IPS-15b (cell line): ENCODE data around the gene ATP6V0D1.

ENCODE experiments used
- H3K27me3 ChIP-seq: one replicate; pipeline ENCODE4 v1.6.1; 2013; ENCODE audit warnings: low read length; ENCODE audit not compliant: control insufficient read depth, insufficient read depth
- H3K36me3 ChIP-seq: one replicate; pipeline ENCODE4 v1.6.1; 2013; ENCODE audit warnings: low read length; ENCODE audit not compliant: control insufficient read depth, insufficient read depth
- H3K4me1 ChIP-seq: one replicate; pipeline ENCODE4 v1.6.1; 2013; ENCODE audit warnings: mild to moderate bottlenecking, low read length; ENCODE audit not compliant: control insufficient read depth, insufficient read depth
- H3K4me3 ChIP-seq: one replicate; pipeline ENCODE4 v1.5.1; 2013; ENCODE audit warnings: low read depth, low read length
- H3K9ac ChIP-seq: one replicate; pipeline ENCODE4 v1.6.1; 2013; ENCODE audit warnings: low read depth, mild to moderate bottlenecking, low read length
- H3K9me3 ChIP-seq: one replicate; pipeline ENCODE4 v1.6.1; 2013; ENCODE audit warnings: mild to moderate bottlenecking, low read length; ENCODE audit not compliant: control insufficient read depth, insufficient read depth

ATP6V0D1 gene

GRCh38 chr16:67458121-67458641 lies 22.8 kb downstream of the ATP6V0D1 start:
- Histone ChIP-seq H3K9ac (no peak overlapping the region), H3K4me1 (no peaks in the 10 kb centered on the region), H3K9me3 (no peaks in the 10 kb centered on the region), H3K36me3 (peaks cover 3% of the 10 kb centered on the region), H3K27me3 (no peaks in the 10 kb centered on the region), H3K4me3 (no peak overlapping the region)

GRCh38 chr16:67457611-67458010 lies 23.3 kb downstream of the ATP6V0D1 start:
- Histone ChIP-seq H3K36me3 (peaks cover 6% of the 10 kb centered on the region), H3K4me3 (no peak overlapping the region), H3K4me1 (no peaks in the 10 kb centered on the region), H3K9me3 (no peaks in the 10 kb centered on the region), H3K9ac (no peak overlapping the region), H3K27me3 (no peaks in the 10 kb centered on the region)

- Histone ChIP-seq H3K36me3 (peaks cover 6% of the 10 kb centered on the region), H3K4me3 (no peak overlapping the region), H3K4me1 (no peaks in the 10 kb centered on the region), H3K27me3 (no peaks in the 10 kb centered on the region), H3K9ac (peak overlapping the region; percentile 54), H3K9me3 (no peaks in the 10 kb centered on the region)
Observed at GRCh38 chr16:67456391-67457081, 24.4 kb downstream of the ATP6V0D1 start.

GRCh38 chr16:67454852-67455251 lies 26.1 kb downstream of the ATP6V0D1 start:
- Histone ChIP-seq H3K27me3 (no peaks in the 10 kb centered on the region), H3K4me1 (no peaks in the 10 kb centered on the region), H3K4me3 (no peak overlapping the region), H3K9ac (no peak overlapping the region), H3K9me3 (no peaks in the 10 kb centered on the region), H3K36me3 (peaks cover 6% of the 10 kb centered on the region)

GRCh38 chr16:67454104-67454503 lies 26.9 kb downstream of the ATP6V0D1 start:
- peaks cover 6% of the 10 kb centered on the region for H3K36me3 ChIP-seq
- H3K27me3 ChIP-seq = no peaks in the 10 kb centered on the region
- no peaks in the 10 kb centered on the region for H3K4me1 ChIP-seq
- H3K9ac ChIP-seq = no peak overlapping the region
- no peak overlapping the region for H3K4me3 ChIP-seq
- H3K9me3 ChIP-seq = no peaks in the 10 kb centered on the region

- no peaks in the 10 kb centered on the region for H3K9me3 ChIP-seq
- H3K9ac ChIP-seq = no peak overlapping the region
- no peak overlapping the region for H3K4me3 ChIP-seq
- peaks cover 13% of the 10 kb centered on the region for H3K36me3 ChIP-seq
- H3K27me3 ChIP-seq = no peaks in the 10 kb centered on the region
- H3K4me1 ChIP-seq = no peaks in the 10 kb centered on the region
Observed at GRCh38 chr16:67451704-67452435, 29.1 kb downstream of the ATP6V0D1 start.

GRCh38 chr16:67451061-67451703 lies 29.8 kb downstream of the ATP6V0D1 start:
- H3K36me3 ChIP-seq = peaks cover 13% of the 10 kb centered on the region
- H3K9me3 ChIP-seq = no peaks in the 10 kb centered on the region
- no peaks in the 10 kb centered on the region for H3K27me3 ChIP-seq
- H3K4me1 ChIP-seq = no peaks in the 10 kb centered on the region
- H3K4me3 ChIP-seq = no peak overlapping the region
- no peak overlapping the region for H3K9ac ChIP-seq

GRCh38 chr16:67449739-67450138 lies 31.2 kb downstream of the ATP6V0D1 start:
- Histone ChIP-seq H3K9me3 (no peaks in the 10 kb centered on the region), H3K36me3 (peaks cover 13% of the 10 kb centered on the region), H3K4me3 (no peak overlapping the region), H3K4me1 (no peaks in the 10 kb centered on the region), H3K9ac (no peak overlapping the region), H3K27me3 (no peaks in the 10 kb centered on the region)

GRCh38 chr16:67449336-67449735 lies 31.6 kb downstream of the ATP6V0D1 start:
- Histone ChIP-seq H3K36me3 (peaks cover 13% of the 10 kb centered on the region), H3K27me3 (no peaks in the 10 kb centered on the region), H3K9ac (no peak overlapping the region), H3K4me1 (no peaks in the 10 kb centered on the region), H3K4me3 (no peak overlapping the region), H3K9me3 (no peaks in the 10 kb centered on the region)

- Histone ChIP-seq H3K27me3 (no peaks in the 10 kb centered on the region), H3K4me1 (no peaks in the 10 kb centered on the region), H3K9me3 (no peaks in the 10 kb centered on the region), H3K9ac (no peak overlapping the region), H3K4me3 (no peak overlapping the region), H3K36me3 (peaks cover 13% of the 10 kb centered on the region)
Observed at GRCh38 chr16:67448580-67448979, 32.4 kb downstream of the ATP6V0D1 start.

- Histone ChIP-seq H3K4me1 (no peaks in the 10 kb centered on the region), H3K9me3 (no peaks in the 10 kb centered on the region), H3K4me3 (no peak overlapping the region), H3K27me3 (no peaks in the 10 kb centered on the region), H3K9ac (no peak overlapping the region), H3K36me3 (peaks cover 13% of the 10 kb centered on the region)
Observed at GRCh38 chr16:67447508-67448076, 33.4 kb downstream of the ATP6V0D1 start.
